ENCODE results near the gene EIF4A2.

The EIF4A2 gene

DNA sequence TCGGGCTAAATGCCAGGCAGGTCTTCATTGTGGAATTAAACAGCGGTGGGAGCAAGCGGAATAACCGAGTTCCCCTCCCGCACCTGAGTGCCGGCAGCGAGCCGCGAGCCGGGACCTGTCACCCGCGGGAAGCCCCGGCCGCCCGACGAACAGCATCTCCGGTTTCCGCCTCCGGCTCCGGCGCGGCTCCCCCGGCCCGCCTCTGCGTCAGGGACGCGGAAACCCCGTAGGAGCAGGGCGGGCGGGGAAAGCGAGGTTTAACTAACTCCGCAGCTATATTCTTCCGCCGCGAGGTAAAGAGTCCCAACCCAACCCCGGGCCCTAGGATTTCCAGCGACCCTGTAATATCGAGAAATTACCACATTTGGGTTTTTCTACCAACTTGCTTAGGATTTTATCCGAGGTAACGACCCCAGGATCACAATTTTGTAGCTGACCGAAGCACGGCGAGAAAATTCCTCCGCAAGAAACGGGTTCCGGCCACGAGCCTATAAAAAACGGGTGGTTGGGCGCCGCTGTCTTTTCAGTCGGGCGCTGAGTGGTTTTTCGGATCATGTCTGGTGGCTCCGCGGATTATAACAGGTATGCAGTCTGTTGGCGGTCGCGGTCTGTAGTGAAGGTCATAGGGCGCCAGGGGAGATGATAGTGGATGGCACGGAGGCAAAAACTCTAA, at the start of gene EIF4A2:
Gene EIF4A2, plus strand, starts transcription at position 520 of the 673 bp plus-strand sequence. Its CDS starts 34 bp downstream, at position 554.
- intact Hi-C loops (cut with DNase I): loop anchor here (2.0 to 5.0 kb wide), 2 partner anchors 24 to 166 kb away; partner anchors contain the start of gene RFC4
- DNase-seq: peak; percentile 80 to 98 (median 86)

DNA sequence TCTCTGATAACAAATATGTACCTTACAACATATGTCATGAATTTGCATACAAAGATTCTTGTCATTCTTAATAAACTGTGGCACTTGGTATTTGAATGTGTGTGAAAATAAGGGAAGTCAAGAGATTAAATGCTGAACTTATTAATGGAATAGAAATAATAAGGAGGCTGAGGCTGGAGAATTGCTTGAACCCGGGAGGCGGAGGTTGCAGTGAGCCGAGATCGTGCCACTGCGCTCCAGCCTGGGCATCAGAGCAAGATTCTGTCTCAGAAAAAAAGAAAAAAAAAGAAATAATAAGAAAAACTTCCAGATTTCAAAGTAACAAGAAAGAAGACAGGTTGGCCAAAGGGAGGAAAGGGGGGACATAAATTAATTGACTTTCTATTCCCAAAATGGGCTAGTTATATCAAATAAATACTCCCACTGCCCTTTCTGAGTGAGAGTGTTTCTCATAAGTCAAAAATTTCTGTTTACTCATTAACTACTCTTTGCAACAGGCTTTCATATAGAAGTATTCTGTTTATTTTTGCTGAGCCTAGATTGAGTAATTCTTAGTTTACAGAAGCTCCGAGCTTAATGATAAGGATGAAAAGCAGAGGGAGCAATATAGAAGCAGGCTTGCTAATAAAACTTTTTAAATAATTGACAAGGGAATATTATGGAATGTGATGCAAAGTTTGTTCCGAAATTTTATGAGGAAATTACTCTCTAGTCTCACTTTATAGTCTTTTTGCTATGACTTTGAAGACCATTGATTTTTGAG, 40.6 kb upstream of the EIF4A2 start:
- intact Hi-C loops (cut with DNase I): no loop called here
- no peak for DNase-seq

DNA sequence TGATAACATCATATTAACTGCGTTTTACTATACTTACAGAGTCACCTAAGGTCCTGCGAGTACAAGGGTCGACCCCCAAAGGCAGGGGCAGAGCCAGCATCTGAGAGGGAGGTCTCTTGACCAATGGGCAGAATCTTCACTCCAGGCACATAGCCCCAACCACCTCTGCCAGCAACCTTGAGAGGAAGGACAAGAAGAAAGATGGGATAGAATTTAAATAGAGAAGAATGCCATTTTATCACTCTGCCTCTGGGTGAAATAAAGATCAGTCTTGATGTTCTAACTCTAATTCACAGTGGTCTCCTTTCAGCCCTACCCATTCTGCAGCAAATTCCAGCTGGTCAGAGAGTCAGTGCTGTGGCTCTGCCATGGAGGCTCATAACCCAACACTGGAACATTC, 39.7 kb upstream of the EIF4A2 start:
- no peak for DNase-seq

DNA sequence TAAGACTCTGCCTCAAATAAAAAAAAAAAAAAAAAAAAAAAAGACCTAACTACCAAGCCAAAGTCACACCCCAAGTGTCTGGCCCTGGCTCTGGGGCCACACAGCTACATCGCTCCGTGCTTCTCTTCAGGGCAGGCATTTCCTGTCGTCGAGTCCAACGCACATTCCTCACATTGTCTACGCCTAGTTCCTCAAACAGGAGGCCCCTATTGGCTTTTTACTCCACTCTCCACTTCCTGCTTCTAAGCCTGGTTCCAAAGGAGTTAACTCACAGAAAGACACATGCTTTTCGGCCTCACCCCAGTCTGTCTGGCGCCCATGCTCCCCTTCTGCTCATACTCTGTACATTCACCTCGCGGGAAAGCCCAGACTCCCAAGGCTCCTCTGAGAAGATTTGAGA, 37.4 kb upstream of the EIF4A2 start:
- intact Hi-C loops (cut with DNase I): no loop called here
- no peak for DNase-seq

More for the DNA sequence above, 39.7 kb upstream of the EIF4A2 start:
- intact Hi-C loops (cut with DNase I): no loop called here

DNA sequence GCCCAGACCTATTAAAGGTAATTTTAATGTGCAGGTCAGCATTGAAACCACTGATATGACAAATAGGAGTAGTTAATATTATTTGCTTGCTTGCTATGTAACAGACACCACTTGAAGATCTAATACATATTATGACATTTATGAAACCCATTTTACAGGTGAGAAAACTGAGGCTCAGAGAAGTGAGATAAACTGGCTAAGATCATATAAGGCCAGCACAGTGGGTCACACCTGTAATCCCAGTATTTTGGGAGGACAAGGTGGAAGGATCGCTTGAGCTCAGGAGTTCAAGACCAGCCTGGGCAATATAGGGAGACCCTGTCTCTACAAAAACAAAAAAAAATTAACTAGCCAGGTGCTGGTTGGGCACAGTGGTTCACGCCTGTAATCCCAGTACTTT, 33.1 kb upstream of the EIF4A2 start:
- intact Hi-C loops (cut with DNase I): no loop called here
- DNase-seq: no peak

DNA sequence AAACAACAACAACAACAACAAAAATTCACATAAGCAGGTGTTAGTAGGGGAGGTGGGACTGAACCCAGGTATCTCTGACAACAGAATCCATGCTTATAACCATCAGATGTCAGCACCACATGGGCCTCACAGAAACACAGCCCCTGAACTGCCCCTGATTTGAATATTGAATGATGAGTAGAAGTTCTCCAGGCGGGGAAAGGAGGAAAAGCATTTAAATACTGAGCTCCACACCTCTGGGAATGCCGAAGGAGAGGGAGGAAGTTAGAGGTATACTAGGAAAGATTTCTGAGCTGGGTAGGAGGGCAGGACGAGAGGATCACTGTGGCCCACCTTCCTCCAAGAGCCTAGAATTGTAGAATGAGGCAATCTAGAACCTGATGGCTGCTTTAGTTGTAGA, 31.9 kb upstream of the EIF4A2 start:
- no peak for DNase-seq
- intact Hi-C loops (cut with DNase I): no loop called here

DNA sequence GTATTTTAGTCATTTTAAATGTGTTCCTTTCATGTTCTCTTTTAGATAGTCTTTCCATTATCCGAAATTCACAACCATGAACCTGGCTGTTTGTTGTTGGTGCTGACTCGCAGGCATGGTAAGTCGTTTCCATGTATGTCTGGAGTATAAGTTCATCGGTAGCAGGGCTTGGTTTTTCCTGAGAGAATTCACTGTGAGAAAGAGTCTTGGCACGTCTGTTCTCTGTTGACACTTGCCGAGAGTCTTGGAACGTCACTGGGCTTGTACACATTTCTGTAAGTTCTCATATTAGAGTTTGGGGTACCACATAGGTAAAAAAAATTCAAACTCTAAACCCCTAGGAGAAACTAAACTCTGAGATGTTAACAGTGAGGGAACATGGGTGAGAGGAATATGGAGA, 29.4 kb upstream of the EIF4A2 start:
- DNase-seq: no peak
- intact Hi-C loops (cut with DNase I): no loop called here

DNA sequence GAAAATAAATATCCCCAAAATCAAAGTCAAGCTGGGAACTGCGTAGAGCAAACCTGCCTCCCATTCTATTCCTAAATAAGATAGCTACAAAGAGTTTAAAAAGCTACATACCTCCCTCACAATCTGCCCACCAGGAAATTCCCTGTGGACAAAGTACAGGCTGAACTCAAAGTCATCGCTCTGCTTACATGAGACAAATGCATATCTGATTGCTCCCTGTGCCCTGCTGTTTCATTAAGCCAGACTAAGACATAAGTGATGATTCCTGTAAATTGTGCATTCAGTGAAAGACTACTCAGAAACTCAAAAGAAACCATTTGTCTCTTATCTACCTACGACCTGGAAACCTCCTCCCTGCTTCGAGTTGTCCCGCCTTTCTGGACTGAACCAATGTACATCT, 28.5 kb upstream of the EIF4A2 start:
- intact Hi-C loops (cut with DNase I): no loop called here

DNA sequence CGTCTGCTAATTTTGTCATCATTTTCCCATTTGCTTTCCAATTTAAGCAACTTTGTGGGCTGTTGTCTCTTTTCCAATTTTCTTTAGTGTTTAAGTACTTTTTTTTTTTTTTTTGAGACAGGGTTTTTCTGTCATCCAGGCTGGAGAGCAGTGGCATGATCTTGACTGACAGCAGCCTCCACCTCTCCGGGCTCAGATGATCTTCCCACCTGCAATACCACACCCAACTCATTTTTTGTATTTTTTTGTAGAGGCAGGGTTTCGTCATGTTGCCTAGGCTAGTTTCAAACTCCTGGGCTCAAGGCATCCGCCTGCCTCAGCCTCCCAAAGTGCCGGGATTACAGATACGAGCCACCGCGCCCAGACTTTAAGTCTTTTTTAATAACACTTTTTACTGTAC, 26.2 kb upstream of the EIF4A2 start:
- DNase-seq: no peak
- intact Hi-C loops (cut with DNase I): no loop called here

More for the DNA sequence above, 28.5 kb upstream of the EIF4A2 start:
- DNase-seq: no peak

DNA sequence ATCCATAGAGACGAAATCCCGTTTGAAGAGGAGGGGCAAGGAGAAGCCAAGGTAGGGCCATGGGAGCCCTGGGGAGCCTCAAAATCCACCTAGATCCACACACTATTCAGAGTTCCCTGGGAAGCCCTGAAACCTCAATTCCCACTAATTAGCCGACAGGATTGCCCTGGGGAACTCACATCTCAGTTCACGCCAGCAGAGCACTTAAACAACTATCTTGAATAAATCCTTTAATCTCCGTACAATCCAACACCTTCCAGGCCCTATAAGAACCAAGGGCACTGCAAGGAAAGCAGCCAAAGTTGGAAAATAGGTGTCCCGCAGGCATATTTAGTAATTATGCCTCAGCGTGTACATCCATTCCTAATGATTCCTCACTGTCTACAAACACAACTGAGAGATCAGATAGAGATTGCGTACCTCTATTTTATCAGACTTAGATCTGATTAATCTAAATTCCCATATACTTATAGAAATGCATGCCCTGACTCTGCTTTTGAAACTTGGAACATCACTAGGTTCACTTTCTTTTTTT, 25.6 kb upstream of the EIF4A2 start:
- intact Hi-C loops (cut with DNase I): no loop called here

DNA sequence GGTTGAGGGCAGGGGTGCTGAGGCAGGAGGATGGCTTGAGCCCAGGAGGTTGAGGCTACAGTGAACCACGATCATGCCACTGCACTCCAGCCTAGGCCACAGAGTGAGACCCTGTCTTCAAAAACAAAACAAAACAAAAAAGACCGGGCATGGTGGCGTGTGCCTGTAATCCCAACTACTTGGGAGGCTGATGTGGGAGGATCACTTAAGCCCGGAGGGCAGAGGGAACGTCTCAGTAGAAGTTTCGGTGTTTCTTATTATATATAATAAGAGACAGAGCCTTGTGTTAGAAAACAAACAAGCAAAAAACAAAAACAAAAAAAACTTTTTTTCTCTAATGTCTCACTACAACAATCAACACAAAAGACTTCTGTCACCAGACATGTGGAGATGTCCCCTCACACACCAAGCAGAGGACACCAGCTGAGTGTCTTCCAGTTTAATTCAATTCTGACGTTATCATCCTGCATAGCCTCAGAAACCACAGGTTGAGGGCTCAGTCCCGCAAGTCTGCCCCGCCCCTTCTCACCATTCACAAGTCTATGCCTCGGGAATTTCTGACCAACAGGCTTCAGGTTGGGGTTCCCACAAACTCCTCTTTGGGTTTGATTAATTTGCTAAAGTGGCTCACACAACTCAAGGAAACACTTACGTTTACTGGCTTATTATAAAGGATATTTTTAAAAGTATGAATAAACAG, 24.0 kb upstream of the EIF4A2 start:
- intact Hi-C loops (cut with DNase I): no loop called here

More for the DNA sequence above, 25.6 kb upstream of the EIF4A2 start:
- no peak for DNase-seq

DNA sequence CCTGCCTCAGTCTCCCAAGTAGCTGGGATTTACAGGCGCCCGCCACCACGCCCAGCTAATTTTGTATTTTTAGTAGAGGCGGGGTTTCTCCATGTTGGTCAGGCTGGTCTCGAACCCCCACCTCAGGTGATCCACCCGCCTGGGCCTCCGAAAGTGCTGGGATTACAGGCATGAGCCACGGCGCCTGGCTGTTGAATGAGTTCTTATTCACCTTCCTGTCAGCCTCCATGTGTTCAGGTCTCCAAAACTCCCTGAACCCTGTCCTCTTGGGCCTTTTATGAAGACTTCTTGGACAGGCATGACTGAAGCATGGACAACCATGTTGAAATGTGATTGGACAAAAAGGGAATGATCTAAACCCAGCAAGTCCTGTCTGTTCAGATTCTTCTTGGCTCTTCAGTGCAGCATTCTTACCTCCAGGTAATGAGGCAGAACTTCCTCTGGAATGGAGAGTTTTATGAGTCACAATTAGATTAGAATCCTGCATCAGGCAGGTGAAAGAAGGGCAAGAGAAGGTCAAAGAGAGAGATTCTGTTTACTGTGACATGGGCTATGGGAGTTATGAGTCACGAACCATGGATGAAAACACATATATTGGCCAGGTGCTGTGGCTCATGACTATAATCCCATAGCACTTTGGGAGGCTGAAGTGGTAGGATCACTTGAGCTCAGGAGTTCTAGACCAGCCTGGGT, 23.1 kb upstream of the EIF4A2 start:
- intact Hi-C loops (cut with DNase I): no loop called here
- DNase-seq: no peak

More for the DNA sequence above, 24.0 kb upstream of the EIF4A2 start:
- DNase-seq: no peak

DNA sequence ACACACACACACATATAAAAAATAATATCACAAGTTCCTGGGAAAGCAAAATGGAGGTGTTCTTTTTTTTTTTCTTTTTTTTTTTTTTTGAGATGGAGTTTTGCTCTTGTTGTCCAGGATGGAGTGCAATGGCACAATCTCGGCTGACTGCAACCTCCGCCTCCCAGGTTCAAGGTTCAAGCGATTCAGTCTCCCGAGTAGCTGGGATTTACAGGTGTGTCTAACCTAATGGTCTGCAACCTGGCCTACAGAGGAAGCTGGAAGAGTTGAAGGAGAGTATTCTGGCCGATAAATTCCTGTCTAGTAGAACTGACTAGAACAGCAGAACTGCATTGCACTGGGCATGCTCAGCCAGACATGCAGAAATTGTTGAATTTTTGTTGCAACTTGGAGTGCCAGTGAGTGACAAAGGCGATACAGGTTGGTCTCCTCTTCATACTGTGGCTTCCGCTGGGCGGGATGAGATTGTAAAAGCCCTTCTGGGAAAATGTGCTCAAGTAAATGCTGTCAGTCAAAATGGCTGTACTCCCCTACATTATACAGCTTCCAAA, 22.4 kb upstream of the EIF4A2 start:
- no peak for DNase-seq
- intact Hi-C loops (cut with DNase I): no loop called here

DNA sequence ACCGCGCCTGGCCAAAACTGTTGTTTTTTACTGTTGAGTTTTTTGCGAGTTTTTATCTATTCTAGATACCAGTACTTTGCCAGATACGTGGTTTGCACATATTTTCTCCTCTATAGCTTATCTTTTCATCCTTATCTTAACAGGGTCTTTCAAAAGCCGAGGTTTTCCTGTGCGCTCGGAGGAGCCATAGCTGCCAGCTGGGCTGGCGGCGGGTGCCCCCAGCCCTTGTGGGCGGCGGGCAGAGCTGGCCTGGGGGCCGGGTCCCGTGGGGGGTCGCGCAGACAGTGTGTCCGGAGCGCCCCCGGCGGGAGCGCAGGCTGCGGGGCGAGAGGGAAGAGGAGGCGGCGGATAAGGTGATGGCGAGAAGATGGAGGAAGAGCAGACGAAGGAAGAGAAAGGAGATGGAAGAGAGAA, 11.1 kb upstream of the EIF4A2 start:
- intact Hi-C loops (cut with DNase I): no loop called here
- peak in 2 of 10 donors; percentile 18 to 83 for DNase-seq

DNA sequence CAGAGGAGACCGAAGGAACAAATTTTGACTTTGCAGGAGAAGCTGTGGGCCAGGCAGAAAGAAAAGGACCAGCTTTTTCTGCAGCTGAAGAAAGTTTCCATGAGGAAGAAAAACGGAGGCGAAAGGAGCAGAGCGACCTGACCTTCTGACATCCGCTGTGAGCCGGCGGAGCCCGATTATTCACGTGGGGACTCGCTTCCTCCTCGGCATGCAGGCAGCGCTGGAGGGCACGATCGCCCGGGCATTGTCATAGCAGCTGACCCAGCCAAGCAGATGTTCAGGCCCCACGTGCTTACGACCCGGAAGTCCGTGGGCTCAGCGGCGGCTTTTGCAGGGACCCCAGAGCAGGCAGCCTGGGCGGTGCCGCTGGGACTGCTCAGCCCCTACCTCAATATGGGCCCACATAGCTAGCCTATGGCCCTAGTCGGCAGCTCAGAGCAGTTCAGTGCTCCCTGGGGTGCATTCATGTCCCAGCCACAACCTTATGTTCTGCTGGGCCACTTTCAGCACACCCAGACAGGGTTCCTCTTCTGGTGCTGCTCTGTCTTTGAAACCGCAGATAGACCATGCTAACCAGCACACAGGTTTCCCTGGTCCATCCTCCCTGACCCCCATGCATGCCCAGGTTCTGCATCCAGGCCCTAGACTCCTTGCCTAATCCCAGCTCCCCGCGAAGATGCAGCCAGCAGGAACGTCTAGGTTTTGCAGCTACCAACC, 10.5 kb upstream of the EIF4A2 start:
- DNase-seq: peak; percentile 36 to 94 (median 60)
- intact Hi-C loops (cut with DNase I): no loop called here

DNA sequence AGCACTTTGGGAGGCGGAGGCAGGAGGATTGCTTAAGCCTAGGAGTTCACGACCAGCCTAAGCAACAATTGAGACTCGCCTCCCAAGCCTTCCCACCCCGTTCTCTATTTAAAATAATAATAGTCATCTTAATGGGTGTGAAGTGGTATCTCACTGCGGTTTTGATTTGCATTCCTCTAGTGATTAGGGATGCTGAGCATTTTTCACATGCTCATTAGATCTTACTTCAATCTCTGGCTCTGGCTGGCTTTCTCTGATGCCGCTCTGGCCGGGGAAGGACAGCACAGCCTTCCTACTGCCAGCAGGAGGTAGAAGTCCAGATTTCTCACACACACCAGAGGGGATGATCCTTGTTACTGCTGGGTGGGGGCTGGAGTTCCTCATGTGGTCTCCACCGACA, 7.4 kb upstream of the EIF4A2 start:
- intact Hi-C loops (cut with DNase I): no loop called here
- DNase-seq: no peak

DNA sequence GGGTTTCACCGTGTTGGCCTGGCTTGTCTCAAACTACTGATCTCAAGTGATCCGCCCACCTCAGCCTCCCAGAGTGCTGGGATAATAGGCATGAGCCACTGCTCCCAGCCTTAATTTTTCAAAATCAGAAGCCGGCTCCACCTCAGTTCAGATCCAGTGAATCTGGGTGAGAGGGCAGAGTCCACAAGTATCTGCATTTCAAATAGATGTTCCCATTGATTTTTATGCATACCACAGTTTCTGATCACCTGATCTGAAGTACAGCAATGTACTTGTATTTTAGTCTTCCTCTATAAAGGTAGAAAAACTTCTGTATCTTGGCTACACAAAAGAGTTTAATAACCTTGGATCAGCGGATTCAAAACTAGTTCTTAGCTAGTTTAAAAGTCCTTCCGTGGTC, 4.2 kb upstream of the EIF4A2 start:
- intact Hi-C loops (cut with DNase I): no loop called here
- no peak for DNase-seq

DNA sequence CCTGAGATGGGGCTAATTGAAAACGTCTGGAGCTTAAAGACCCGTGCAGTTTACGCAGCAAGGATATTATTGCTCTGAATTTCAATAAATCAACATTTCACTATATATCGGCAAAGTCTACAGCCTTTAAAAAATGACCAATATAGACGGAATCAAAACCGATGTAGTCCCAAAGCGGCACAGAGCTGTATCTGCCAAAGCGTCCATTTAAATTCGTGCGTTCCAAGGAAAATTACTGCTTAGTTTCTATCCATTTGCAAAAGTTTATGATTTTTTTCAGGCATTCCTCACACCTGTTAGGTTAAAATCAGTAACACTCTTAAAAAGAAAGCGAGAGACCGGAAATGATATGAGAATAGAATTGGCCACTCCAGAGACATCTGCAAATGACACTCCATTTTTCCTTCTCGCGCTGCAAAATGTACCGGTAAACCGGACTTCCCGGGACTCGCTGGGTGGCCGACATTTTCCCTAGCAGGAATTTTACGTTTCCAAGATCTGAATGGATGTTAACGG, 777 bp upstream of the EIF4A2 start:
- no peak for DNase-seq
- intact Hi-C loops (cut with DNase I): loop anchor here (2.0 to 5.0 kb wide), 2 partner anchors 24 to 165 kb away; partner anchors contain the start of gene RFC4

Measured in posterior cingulate gyrus (tissue), 11 donors.